ENCODE measurements around the gene KLHL35. TPM values are rescaled to one million over a fixed set of nuclear protein-coding genes. Genes with fewer than 3 reads are reported as not detected.
A peak's percentile ranks its signal among the peaks of the same experiment; 100 is the strongest.

KLHL35 gene
- total RNA-seq, 1 experiment from 2014 or later, result not detected

DNA sequence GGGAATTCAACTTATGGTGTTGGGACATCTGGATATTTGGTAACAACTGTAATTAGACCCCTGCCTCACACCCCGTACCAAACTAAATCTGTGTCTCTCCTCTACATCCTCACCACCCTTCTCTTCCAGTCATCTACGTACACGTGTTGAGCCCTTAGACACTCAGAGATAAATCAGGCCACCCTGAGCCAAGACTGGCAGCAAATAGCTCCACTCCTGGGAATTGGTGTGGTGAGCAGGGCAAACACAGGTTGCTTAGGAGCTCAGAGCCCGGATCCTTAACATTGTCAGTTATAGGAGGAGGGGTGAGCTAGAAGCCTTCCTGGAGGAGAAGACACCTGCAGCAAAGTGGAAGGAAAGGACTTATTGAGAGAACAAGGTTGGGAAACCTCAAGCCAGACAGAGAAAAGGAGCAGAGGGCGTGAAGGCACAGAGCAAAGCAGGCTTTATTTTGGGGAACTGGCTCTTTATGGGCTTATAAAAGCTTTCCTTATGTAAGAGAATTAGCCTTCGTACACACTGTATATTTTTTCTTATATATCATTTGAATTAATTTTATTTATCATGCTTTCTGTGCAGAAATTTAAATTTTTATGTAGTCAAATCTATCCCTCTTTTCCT, 36.9 kb upstream of the KLHL35 start:
- DNase-seq (ENCODE audit: low read depth), result no peak

DNA sequence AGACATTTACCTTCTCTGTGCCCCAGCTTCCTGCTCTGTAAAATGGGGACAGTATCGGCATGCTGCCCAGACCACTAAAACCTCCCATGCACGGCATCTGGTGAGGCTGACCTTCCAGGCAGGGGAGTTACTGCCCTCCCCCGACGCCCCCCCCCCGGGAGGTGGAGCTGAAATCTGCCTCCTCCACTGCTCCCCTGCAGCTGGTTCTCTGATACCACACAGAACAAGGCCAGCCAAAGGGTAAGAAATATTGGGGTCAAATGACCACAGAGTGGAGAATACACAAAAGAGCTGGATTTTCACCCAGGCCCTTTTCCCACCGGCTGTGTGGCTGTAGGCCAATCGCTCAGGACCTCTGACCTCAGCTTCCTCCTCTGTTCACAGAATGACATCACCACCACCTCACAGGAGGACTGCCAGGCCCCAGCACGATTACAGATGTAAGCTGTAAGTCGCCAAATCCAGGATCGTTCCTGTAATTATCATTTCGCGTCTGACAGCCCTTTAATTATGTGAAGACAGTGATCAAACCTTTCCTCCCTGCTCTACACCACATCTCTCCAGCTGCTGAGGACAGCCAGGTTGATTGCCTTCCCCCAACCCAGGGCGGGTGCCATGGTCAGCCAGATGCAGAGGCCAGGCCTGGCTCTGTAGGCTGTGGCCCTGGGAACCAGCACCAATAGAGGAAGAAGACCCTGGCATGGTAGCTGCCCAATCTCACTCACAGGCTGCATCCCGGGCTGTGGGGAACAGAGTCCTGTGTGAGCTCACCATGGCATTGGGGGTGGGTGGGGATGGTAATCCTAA, 35.7 kb upstream of the KLHL35 start:
- no peak for DNase-seq (ENCODE audit: low read depth)

DNA sequence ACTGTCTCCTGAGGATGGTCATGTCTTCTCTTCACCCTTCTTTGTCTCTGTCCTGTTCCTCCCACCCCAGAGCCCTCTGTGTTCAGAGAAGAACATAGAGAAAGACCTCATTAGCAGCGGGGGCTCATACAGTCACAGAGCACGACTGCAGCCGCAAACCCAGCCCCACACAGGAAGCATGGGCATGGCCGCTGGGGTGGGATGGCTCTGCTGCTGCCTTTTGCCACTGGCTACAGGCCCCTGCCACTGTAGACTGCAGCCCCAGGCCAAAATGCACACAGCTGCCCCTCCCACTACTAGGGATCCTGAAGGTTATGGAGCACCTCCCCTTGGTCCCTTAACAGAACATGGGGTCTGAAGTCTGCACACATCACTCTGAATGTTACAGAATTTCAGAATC, 34.9 kb upstream of the KLHL35 start:
- no peak for DNase-seq (ENCODE audit: low read depth)

DNA sequence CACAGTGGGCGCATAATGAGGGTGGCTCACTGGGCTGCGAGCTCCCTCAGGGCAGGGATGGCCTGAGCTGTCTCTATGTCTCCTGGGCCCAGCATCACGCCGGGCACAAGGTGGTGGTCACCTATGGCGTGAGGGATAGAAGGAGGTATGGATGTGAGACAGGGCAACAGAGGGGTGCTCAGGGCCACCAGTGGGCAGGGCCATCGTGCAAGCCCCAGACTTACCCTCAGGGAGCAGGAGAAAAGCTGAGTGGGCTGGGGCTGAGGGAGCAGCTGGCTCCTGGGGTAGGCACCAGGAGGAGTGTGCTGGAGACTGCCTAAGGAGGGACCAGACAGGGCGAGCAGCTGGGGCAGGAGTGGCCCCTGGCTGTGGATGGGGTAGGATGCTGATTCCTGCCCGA, 34.3 kb upstream of the KLHL35 start:
- no peak for DNase-seq (ENCODE audit: low read depth)

DNA sequence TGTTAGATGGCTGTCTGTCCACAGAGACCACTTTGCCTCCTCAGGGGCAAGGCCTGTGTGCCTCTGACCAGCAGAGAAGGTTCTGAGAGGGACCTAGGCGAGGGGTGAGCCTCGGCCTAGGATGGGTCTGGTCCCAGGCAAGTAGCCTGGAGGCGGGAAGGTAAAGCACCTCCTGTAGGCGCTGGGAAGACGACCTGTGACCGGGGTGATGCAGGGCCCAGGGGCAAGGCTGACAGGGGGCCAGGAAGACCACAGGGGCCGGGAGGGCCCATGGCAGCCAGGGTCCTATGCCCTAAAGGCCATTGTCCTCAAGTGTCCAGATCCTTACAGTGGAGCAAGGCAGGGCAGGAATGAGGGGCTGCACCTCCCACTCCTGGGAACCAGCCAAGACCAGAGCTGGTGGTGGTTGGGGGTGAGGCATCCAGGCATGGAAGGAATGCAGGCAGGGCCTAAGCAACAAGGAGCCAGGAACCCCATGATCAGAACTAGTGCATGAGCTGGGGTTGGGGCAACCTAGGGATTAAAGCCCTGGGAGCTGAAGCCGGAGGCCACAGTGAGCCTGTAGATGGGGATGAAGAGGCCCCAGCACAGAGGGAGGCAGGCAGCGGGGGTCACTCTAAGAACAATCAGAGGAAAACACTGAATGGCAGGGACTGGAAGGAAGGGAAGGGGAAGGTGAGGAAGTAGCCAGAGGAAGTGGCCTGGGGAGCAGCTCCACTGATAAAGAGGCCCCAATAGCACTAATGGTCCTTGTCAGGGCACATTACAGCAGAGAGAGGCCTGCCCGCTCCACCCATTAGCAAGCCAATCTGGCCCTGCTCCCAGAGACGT, 32.9 kb upstream of the KLHL35 start:
- no peak for DNase-seq (ENCODE audit: low read depth)

DNA sequence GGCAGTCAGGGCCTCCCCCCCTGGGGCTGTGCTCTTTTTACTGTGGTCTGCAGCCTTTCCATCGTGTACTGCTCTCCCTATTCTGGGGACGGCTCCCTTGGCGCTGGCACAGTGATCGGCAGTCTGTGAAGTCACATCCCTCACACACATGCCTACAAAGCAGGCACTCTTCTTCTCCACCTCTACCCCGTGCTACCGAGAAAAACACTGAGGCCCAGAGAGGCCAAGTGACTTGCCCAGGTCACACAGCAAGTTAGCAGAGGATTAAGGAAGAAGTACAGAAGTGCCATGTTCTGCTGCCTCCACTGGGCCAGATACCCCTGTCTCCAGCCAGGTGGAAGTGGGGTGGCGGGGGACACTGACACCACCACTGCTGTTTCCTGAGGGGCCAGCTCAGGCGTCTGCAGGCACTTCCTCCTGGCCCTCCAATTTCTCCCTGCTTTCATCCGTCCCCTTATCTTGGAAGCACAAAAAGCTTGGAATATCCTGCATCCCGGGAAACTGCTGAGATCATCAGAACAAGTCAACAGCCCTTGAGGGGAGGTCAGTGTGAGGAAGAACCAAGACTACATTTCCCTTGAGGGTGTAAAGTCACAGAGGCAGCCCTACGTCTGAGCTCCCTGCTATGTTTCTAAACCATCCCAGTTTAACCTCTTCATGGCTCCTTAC, 30.2 kb upstream of the KLHL35 start:
- DNase-seq (ENCODE audit: low read depth), result no peak

DNA sequence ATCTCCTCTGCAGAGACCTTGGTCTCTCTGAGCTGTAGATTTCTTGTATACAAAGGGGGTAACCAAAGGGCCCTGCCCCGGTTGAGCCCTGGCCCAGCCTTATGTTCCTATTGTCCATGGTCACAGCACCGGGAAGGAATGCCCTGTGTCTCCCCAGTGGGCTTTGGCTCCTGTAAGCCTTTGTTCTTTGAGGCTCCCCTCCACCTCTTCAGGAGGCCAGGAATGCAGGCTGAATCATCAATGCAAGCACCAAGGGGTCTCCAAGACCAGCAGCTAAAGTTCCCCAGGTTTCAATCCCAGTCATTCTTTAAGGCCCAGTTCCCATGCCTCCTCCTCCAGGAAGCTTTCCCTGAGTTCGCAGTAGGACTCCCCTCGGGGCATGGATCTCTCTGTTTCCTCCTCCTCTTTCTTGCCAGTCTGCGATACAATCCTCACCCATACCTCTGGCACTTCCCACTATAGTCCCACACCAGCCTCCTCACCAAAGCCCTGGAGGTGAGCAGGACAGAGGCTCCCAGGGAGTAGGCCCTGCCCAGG, 29.2 kb upstream of the KLHL35 start:
- DNase-seq (ENCODE audit: low read depth), result no peak

DNA sequence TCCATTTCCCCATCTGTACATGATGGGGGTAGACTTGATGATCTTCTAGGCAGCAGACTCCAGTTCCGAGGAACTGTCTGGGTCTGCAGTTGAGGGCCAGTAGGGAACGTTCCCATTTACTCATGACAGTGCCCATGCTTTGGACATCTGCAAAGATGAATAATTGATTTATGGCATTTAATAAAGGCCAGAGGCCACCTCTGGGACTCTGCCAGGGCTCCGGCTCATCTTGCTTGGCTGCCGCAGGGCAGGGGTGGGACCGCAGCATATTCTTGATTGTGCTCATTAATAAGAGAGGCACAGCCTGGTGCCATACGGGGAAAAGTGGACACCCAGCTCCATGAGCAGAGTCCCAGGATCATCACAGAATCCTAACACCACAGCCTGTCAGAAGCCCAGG, 28.1 kb upstream of the KLHL35 start:
- no peak for DNase-seq (ENCODE audit: low read depth)

DNA sequence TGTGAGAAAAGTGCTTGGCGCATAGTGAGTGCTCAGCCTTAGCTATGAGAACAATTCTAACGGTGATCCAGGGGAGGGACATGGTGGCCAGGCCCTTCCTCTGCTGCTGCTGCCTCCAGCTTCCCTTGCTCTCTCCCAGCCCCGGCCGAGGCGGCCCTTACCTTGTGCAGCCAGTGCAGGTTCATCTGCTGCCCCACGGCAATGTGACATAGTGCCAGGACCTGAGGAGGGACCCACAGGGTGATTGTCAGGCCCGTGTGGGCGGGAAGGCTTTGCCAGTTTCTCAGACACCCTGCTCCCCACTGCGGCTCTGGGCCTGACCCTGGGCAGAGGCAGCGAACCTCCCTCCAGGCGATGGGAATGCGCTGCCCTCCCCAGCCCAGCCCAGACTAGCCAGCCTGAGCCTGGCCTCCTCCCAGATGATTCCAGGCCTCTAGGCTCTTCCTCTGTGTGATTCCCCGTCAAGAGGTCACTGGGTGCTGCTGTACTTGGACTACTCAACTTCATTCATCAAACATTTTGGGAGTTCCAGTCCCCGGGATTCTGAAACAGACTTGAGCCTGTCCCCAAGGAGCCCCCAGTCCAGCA, 23.7 kb upstream of the KLHL35 start:
- DNase-seq (ENCODE audit: low read depth), result no peak

DNA sequence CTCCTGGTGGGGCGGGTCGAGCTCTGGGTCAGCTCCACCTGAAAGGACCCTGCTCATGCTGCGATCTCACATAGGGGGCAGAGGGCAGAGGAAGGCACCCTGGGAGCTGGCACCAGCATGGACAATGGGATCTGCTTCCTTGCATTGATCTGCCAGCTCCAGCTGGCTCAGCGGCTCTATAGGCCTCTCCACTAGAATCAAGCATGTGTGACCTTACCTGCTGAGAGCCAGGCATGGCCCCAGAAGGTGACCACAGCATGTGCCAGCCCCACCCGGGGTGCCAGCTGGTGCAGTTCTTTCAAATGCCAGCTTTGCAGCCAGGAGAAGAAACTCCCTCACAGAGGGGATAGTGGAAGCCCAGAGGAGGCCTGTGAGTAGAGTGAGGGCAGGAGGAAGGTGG, 22.0 kb upstream of the KLHL35 start:
- DNase-seq (ENCODE audit: low read depth), result no peak

DNA sequence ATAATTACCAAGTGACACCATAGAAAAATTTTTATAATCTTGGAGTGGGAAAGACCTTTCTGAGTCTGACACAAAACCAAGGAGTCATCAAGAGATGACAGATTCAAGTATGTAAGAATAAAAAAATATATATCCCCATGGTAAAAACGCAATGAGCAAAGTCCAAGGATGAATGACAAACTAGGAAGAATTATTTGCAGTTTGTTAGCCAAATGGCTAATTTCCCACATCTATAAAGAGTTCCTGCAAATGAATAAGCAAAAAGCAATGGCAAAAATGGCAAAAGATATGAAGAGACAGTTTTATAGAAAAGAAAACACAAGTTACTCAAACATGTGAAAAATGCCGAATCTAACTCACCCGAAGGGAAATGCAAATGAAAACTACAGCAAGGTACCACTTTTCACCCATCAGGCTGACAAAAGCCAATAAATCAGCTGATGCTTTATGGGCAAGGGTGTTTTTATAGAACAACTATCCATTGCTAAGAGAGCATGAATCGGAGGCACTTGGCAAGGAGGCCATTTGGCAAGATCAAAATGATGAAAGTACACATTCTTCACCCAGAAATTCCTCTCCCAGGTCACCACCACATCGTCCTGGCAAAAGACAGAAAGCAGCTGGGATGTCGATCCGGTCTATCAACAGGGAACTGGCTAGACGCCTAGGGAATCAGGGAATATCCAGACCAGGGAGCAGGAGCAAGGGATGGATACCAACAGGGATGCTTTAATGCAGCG, 21.1 kb upstream of the KLHL35 start:
- no peak for DNase-seq (ENCODE audit: low read depth)

DNA sequence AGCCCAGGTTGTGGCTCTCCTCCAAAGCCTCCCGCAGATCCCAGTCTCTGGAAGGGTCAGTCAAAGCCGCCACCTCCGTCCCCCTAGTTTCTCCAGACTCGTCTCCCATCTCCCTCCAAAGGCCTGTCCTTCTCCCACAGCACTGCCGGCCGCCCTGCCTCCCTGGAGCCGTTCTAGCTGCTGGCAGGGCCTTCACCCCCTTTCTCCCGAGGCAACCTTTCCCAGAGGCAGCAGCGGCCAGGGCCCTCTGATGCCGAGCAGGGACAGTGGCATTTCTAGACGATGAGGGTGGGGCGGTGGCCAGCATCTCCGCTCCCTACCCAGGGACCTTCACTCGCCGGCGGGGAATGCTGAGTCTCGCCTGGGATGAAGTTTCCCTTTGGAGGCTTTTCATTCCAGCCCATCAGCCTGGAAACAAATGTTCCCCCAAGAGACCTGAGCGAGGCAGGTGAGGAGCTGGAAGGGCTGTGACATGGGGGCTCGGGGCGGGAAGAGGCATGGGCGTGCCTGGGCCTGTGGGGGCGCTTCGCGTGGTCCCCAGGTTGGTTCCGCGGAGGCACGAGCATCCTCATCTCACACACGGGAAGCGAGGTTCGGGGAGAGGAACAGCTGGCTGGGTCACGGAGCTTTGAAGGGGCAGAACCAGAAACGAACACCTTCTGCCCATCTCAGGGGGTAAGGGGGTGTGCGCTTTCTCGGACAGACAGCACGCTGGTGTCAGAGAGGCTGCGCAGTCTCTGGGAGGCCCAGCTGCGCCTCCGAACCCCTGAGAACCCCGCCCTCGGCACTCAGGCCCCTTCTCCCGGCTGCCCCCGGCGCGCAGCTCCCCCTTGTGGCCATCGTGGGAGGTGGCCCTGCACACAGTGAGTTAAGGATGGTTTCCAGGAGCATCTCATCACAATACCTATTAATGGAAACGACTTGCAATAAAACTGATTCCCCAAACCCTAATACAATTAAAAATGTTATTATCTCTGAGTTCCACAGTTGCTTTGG, 18.1 kb upstream of the KLHL35 start:
- DNase-seq (ENCODE audit: low read depth), result no peak

DNA sequence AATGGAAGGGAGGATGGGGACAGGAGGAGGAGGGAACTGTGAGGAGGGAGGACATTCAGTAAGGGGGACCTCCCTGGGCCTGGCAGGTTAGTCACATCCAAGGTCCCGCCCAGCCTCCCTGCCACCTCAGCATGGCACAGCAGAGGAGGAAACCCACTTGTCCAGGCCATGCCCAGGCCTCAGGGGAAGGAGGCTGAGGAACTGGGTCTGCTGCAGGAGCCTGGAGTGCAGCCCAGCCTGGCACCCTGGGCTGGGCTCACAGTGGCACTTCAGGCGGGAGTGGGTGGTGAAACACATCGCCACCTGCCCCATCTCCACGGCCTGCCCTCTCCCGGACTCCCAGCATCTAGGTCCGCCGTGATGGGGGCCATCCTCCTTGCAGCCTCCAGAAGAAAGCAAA, 17.2 kb upstream of the KLHL35 start:
- DNase-seq (ENCODE audit: low read depth), result no peak

DNA sequence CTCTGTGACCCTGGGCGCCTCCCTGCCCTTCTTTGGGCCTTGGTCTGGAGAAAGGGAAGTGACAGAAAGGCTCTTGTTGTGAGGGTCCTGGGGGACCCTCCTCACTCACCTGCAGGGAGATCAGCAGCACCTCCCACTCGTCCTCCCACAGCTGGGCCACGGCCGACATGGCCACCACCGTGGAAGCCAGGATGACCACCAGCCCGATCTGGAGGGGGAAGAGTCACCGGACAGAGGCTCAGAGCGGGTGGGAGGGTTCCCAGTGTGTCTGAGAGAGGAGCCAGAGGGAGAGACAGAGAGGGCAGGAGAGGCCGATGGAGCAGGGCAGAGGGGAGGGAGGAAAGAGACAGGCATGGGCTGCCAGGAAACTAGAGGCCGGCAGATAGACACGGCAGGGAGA, 16.8 kb upstream of the KLHL35 start:
- no peak for DNase-seq (ENCODE audit: low read depth)

DNA sequence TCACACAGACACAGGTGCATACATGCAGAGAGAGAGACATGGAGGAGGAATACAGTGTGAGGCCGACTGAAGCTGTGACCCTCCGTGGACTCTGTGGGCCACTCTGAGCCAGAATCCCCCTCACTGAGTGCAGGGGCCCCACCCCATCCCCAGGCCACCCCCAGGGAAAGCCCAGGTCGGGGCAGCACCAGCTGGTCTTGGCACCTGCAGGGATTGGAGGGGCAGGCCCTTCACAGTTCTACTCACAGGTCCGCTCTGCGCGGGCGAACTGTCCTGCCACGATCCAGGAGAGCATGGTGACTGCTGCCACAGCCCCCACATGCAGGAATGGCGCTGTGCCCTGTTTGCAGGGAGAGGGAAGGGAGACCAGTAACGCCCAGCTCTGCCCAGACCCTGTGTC, 16.3 kb upstream of the KLHL35 start:
- no peak for DNase-seq (ENCODE audit: low read depth)

DNA sequence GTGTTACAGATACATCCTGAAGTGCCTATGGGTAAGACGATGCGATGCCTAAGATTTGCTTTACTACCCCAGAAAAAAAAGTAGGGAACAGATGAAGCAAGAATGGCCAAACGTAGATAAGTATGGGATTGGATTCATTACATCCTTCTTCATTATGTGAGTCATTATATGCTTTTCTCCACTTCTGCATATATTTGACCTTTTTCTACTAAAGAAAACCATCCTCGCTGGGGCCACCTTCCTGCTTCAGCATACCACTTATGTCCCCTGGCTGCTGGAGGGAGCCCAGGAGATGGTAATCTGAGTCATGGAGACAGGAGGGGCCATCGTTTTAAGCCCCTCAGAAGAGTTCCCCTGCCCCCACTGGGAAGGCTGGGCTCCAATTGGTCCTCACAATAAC, 14.4 kb upstream of the KLHL35 start:
- DNase-seq (ENCODE audit: low read depth), result no peak

DNA sequence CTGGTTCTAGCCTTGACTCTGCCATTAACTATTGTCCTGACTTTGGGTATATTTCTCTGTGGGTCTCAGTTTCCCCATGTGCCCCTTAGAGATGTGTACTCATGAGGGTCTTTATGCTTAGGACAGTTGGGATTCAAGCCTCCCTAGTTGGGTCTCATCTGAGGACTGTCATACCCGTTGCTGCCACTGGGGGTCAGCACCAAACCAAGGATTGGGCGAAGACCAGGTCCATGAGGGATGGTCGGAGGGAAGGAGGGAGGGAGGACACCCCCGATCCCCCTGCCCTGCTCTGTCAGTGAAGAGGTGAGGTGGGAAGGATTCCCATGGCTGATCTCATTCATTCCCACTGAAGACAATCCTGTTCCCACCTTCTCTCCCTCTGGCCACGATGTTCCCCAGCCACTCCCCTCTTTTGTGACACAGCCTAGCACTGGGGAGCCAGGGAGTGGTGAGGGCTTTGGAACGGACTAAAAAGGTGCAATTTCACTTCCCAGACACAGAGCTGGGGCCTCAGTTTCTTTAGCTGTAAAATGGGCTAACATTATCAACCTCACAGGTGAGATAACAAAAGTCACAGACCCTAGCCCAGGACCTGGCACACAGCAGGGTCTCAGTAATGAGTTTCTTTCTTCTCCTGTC, 12.4 kb upstream of the KLHL35 start:
- DNase-seq (ENCODE audit: low read depth), result peak; percentile 42

DNA sequence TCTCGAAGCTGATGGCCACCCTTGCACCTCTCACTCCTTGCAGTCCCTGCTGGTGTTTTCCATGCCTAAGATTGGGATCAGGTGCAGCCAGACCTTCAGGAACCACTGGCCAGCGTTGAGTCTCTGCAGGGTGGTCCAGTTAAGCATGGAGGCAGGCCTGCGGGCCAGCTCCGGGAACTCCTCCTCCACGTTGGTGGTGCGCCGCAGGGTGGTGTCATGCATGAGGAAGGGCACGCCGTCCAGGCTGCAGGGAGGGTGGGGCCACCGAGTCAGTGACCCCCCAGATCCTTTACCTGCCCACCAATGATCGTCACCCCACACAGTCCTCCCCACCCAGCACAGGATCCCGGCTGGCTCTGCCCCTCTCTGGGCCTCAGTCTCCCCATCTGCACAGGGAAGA, 10.0 kb upstream of the KLHL35 start:
- DNase-seq (ENCODE audit: low read depth), result no peak
